SU-DHL-6 (cell line): ENCODE results near the gene NBPF3.
"Not testable (repeated sequence)": the region's sequence is repeated elsewhere in the genome, so short reads cannot be mapped to it uniquely, and the experiment has no call there.

Experiments
- CTCF ChIP-seq: fragments of 200-600 bp; sonication (generic); IDR thresholded peaks from one replicate; pipeline ENCODE4 v1.5.1; 2017; ENCODE audit warnings: antibody characterized with exemption, mild to moderate bottlenecking, low read length, moderate library complexity; ENCODE audit not compliant: insufficient read depth, poor library complexity, severe bottlenecking
- EZH2phosphoT487 ChIP-seq: fragments of 200-600 bp; sonication (generic), shearing (Covaris generic); conservative IDR thresholded peaks from 2 replicates; pipeline ENCODE4 v1.6.1; 2018; ENCODE audit warnings: mild to moderate bottlenecking, antibody characterized with exemption, low read length, moderate library complexity, mixed read lengths

- TF ChIP-seq CTCF, EZH2phosphoT487: not testable (repeated sequence)
Observed at GRCh38 chr1:21446647-21447046, 6.7 kb downstream of the NBPF3 start.
